HG02759 (cell line): Measurements from ENCODE around the gene HOXD3.

ENCODE experiments used
- ATAC-seq: cut with Tn5 transposase; IDR thresholded peaks from one replicate; pipeline ENCODE4 v1.9.1; 2021; ENCODE audit warnings: mild to moderate bottlenecking, moderate library complexity; ENCODE audit not compliant: unreplicated experiment

HOXD3 gene

DNA sequence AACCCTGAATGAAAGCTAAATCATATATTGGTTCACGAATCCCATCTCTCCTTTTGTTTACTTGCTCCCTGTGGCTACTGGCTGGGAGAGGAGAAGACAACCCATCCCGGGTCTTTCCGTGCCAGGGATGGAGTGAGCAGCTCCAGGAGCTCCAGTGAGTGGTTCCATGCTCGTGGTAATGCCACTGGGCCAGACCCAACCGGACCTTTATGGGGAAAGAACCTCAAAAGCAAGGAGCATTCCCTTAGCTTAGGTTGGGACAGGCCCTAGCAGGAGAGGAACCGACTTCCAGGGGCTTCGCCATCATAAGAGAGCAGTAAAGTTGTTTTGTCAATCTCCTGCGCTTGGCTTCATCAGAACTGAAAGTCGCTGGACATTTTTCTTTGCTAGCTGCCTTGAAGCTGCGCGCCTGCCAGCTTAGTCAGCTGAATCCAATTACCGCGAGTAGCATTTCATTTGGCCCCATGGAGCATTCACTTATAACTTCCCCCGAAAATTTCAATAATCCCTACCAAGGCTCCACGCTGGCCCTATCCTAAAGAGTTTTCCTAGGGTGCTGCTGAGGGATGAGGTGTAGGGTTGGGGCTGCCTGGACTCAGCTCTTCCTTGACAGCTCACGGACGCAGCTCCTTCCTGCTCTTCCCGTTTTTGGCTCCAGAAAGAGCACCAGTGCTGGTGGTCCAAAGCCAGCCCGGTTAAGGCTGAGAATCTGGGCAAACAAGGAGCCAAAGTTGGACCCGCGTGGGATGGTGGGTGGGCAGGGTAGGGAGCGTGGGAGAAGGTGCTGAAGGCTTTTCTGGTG lies 4.9 kb downstream of the HOXD3 start:
- no peak for ATAC-seq

DNA sequence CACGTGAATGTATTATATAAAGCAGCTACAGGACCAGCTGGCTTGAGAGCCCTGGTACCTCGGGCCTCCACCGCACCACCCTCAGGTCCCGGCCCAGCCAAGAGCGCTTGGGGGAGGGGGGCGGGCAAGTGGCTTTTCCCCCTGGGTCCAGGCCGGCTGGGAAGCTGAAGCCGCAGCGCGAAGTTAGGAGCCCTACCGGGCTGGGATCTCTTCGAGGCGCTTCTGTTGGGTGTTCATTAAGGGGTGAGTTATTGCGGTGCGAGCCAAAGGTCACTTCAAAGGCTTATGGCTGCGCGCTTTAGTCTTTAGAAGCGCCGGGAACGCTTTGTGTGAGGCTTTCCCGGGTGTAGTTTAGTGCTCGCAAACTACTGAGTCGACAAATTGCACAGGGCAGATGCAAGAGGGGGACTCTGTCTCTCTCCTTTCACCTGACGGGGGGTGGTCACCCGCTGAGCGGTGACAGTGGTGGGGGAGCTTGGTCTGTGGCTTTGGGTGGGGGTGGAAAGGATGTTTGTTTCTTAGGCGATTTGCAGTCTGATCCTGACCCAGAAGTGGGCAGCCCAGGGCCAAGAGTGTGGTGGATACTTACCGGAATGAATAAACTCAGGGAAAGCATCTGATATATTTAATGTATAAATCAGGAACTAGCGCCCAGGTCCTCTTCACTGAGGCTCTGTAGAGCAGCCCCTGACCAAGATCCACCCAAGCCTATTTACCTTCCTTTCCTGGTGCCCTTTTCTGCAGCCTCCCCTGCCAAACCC lies 6.0 kb downstream of the HOXD3 start:
- no peak for ATAC-seq

DNA sequence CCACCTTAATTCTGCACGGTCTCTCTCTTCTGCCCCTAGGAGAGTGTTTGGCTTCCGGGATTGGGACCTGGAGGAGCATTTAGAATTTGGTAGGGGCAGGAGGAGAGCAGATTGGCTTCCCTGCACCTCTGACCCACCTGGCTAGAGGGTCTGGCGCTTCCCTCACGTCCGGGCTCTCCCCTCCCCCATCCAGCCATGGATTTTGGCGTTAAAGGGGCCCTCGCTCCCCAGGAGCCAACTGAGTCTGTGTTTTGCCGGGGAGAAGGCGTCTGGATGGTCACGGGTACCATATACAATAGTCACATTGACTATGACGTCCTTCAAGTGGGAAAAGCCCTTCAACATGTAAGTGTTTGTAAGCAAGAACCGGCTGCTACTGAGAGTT lies 6.6 kb downstream of the HOXD3 start:
- ATAC-seq: no peak

DNA sequence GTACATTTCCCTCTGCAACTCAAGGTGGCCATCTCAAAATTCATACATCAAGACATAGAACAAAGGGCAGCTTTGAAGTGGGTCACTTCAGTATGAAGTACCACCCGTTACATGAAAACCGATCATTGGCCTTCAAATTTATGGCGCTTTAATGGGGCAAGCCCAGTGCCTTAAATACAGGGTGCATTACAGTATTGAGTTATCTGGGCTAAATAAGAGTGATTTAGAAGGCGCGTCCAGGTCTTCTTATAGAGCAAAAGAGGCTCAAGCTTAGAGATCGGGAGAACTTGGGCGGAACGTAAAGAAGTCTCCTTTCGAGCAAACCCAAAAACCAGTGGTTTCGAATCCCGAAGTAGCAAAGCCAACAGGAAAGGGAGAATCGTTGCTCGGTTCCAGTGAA lies 7.1 kb downstream of the HOXD3 start:
- no peak for ATAC-seq

DNA sequence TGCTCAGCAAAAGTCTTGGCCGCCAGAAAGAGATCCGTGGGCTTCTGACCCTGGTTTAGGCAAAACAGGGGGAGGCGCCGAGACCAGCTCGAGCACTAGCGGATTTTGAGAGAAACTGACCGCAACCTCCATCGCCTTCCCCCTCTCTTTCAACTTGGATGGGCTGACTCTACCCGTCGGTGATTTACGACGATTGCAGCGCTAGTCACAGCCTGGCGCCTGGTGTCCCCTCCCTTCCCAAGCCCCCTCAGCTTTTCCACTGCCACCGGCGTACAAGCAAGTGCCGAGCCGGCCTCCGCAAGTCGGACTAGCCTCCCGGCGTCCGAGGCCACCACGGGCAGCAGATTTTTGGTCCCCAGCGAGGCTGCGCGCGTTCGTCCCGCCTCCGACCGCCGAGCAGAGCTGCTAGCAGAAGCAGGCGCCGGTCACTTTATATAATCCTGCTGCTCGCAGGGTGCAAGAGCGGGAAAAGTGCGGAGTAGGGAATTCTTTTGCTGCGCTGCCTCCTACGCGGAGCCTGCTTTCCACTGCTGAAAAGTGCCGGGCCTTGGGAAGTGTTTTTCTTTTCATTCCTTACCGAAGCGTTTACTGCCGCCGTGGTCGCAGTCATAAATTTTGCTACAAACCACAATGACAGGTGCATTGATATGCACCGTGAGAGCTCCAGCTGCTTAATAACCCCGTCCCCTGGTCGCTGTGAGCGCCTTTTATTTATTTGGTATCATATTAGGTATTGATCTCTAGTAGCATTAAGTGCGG lies 7.7 kb downstream of the HOXD3 start:
- ATAC-seq: no peak

DNA sequence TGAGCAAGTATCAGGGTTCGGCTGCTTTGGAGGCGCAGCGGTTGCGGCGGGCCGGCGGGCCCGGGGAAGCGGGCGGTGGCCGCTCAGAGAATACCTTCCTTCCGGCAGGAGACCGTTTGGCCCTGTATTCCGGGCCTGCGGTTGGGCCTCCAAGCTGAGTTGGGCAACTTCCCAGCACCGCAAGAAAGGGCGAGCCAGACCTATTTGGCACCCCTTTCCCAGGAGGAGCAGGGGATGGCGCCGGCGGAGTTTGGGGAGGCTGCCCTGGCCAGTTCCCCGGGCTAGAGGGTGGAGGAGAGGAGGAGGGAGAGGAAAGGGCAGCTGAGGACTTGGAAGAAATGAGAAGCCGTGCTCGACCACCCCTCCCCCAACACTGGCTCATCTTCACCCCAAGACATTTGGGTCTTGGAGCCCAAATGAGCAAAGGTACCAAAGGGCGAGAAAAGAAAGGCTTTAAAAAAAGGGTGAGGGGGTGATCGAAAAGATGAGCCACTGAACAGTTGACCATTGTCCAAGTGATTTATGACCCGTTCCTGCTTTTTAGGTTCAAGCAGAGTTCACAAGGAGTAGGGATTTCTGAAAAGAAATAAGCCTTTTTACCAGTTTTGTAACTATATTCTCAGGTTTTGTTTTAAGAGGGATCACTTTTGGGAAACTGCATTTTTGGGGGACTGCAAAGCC lies 8.4 kb downstream of the HOXD3 start:
- no peak for ATAC-seq

DNA sequence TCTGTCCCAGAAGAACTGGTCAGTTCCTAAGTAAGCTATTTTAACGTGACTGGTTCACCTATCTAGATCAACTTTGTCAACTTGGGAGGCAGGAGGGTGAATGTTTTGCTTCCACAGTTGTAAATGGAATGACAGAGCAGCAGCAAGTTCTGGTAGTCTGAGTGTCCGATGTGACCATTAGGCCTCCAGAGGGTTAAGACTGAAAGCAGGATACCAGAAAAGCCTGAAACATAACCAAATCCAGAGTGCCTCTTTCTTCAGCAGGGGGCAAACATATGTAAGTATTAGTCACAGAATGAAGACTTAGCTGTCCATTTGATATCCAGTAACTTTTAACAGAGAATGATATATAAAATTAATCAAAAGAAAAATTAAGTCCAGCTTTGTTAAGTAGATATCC lies 9.2 kb downstream of the HOXD3 start:
- no peak for ATAC-seq

DNA sequence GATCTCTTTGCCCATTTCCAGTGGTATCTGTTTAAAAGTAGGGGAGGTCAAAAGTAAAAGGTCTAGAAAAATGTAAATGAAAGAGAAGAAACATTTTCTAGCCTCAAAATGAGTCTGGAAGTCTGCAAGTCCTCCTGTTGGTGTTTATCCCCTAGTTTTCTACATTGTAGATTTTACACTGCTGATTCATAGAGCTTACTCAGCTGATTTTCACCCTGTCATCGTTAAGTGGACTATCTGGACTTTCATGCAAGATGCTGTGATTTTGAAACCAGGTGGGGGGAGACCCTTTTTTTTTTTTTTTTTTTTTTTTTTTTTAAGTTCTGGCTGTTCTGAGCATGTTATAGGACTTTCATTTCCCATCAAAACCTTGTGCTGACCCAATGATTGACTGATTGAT lies 10.3 kb downstream of the HOXD3 start:
- no peak for ATAC-seq

DNA sequence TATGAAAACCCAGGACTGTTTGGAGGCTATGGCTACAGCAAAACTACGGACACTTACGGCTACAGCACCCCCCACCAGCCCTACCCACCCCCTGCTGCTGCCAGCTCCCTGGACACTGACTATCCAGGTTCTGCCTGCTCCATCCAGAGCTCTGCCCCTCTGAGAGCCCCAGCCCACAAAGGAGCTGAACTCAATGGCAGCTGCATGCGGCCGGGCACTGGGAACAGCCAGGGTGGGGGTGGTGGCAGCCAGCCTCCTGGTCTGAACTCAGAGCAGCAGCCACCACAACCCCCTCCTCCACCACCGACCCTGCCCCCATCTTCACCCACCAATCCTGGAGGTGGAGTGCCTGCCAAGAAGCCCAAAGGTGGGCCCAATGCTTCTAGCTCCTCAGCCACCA lies 12.1 kb downstream of the HOXD3 start:
- ATAC-seq: no peak

DNA sequence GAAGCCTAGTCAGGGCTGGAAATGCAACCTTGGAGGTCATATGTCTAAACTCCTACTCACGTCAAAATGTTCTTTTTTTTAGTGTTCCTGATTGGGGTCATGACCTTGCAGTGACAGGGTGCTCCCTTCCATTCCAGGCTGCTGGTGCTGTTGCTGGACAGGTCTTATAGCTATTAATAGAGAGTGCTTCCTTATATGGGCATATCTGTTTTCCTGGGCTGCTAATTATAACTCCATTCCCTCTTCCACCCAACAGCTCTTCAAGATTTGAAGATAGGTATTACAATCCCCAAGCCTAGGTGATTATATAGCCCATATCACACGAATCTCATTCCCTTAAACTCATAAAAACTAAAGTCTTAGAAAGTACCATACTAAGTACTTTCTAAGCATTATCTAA lies 12.6 kb downstream of the HOXD3 start:
- ATAC-seq: no peak

DNA sequence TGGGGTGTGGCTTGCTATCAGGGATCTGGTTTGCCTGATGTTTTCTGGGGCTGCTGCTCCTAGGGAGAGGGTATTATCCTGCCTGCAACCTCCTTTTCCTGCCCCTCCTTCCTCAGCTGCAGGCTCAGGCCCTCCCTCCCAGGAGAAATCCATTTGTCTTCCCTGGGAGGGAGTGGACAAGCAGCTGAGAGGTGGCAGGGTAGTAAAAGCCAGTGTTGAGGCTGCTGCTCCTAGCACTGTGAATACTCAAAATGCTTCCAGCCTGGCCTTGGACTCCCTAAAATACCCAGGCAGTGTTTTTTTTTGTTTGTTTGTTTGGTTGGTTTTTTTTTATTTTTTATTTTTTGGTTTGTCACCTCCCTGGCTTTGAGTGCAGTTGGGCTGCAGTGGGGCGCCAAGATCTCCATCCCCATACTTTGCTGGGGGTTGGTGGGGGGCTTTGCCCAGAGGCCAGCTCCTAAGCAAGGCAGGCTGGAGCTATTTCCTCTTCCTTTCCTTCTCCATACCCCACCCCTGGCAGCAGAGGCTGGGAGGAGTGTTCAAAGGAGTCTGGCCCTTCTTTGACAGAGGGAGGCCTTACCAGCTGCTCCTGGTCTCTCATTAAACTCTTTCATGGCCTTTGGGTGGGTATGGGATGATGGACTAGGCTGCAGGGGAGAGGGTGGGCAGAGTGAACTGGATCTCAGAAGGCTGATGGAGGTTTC lies 13.6 kb downstream of the HOXD3 start:
- ATAC-seq: no peak

DNA sequence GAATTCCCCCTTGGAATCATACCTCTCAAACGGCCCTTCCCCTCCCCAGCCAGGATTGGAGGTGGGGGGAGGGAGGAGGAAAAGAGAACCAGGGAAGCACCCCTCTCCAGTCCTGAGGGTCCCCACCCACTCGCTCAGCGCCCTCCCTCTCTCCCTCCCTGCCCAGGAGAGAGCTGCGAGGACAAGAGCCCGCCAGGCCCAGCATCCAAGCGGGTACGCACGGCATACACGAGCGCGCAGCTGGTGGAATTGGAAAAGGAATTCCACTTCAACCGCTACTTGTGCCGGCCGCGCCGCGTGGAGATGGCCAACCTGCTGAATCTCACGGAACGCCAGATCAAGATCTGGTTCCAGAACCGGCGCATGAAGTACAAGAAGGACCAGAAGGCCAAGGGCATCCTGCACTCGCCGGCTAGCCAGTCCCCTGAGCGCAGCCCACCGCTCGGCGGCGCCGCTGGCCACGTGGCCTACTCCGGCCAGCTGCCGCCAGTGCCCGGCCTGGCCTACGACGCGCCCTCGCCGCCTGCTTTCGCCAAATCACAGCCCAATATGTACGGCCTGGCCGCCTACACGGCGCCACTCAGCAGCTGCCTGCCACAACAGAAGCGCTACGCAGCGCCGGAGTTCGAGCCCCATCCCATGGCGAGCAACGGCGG lies 14.4 kb downstream of the HOXD3 start:
- ATAC-seq: no peak

DNA sequence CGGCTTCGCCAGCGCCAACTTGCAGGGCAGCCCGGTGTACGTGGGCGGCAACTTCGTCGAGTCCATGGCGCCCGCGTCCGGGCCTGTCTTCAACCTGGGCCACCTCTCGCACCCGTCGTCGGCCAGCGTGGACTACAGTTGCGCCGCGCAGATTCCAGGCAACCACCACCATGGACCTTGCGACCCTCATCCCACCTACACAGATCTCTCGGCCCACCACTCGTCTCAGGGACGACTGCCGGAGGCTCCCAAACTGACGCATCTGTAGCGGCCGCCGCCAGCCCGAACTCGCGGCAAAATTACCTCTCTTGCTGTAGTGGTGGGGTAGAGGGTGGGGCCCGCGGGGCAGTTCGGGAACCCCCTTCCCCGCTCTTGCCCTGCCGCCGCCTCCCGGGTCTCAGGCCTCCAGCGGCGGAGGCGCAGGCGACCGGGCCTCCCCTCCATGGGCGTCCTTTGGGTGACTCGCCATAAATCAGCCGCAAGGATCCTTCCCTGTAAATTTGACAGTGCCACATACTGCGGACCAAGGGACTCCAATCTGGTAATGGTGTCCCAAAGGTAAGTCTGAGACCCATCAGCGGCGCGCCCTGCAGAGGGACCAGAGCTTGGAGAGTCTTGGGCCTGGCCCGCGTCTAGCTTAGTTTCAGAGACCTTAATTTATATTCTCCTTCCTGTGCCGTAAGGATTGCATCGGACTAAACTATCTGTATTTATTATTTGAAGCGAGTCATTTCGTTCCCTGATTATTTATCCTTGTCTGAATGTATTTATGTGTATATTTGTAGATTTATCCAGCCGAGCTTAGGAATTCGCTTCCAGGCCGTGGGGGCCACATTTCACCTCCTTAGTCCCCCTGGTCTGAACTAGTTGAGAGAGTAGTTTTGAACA lies 15.1 kb downstream of the HOXD3 start:
- ATAC-seq: no peak

DNA sequence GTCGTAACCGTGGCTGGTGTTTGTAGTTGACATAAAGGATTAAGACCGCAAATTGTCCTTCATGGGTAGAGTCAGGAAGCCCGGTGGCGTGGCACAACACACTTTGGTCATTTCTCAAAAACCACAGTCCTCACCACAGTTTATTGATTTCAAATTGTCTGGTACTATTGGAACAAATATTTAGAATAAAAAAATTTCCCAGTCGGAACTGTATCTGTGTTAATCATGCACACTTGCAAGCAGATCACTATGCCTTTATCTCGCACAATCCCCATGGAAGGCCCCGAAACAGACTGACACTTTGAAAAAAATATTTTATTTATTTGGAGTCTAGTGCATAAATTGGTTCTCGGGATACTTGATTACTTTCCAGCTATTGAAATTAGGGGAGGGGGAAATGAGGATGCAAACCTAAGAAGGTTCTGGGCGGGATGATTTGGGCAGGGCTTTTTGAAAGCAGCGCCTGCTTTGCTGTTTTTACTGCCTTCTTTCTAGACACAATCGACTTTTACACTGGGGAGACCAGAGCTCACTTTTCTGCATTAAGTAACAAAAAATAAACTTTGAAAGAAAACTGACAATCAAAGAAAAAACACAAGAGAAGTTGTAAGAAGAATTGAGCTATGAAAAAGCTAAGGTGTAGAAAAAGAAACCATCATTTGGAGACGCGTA lies 15.9 kb downstream of the HOXD3 start:
- no peak for ATAC-seq

DNA sequence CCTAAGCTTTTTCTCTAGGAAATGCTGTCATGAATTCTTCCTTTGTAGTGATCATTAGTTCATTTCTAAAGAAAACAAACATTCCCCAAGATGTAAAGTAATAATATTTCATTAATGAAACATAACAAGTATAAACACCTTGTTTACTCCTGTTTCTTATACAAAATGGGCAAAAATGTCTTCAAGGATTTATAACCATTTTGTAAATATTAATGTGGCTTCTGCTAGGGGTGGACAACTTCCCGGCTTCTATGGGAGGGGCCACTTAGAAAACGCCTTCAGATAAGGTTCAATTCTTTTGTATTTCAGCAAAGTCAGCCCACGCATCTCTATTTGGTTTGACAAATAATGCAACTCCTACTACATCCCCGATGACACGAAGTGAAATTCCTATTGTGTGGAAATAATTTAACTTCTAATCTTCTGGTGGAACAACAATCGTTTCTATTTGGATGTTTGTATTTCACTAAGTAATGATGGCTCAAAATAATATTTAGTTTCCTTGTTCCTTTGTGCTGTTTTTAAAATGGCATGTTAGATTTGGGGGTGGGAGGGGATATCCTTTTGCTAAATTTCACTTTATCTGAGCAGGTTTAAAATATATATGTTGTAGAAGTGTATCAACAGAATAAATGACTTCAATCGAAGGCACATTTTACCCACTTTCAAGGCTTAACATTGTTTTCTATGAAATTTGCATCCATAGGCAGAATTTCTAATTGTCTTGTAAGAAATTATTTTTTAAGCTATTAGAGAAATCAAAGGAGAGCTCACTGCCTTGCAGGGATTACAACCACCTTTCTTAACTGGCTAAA lies 16.7 kb downstream of the HOXD3 start:
- ATAC-seq: no peak

DNA sequence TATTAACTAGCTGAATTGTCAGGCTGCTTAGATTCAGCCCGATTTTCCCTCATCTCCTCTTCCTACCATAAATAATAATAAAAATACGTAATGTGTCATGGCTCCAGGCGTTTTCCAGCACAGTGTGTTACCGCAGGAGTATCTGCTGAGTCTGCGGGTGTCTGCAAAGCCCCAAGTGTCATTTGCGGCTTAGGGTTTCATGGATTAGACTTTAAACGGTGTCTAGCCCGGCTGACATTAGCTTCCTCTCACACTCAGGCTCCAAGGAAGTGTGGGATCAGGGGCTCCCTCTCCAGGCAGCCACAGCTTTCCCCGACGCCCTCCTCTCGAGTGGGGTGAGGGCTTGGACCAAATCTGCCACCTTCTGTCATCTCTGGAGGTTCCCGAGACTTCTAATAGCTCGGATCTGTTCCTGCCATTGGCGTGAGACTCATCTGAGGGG lies 17.3 kb downstream of the HOXD3 start:
- no peak for ATAC-seq

DNA sequence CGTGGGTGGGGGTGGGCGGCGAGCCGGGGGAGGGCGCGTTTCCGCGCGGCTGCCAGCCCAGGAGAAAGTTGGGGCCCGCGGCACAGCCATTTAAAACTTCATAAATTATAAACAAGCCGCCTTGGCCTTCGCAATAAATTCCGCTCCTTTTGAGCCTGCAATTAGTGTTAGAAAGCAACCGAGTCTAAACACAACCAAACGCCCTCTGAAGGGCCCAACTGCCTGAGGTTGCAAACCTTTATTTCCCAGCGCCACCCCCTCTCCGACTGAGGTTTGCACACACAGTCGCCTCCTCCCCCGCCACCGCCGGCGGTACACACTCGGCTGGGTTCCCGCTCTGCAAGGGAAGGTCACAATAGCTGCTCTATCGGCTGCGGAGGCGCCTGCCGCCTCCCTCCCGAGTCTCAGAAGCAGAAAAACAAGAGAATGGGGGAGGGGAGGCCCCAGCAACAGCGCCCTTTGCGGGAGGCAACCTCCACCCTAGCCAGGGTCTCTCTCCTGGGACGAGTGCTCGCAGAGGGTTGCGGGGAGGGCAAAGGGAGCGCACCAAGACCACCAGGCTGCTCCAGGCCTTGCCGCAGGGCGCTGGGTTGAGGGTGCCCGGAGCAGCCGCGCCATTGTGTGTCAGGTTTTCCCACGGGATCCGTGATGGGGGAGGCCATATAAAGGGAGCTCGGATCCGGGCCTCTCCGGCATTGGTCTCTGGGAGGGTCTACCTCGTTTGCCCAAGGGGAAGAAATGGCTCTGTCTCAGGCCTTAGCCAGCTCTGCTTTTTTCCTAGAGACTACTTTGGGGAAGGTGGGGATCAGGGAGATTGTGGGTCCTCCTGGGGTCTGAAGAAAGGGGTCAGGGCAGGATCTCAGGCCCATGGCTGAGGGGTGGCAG lies 18.0 kb downstream of the HOXD3 start:
- ATAC-seq: no peak
